NOMO-1 treated with dmso at 0.1 percent for 144 hours (cell line): ENCODE data around the gene CHRDL2.

Experiments
- DNase-seq: peaks from one replicate; lab custom pipeline; 2025; ENCODE audit not compliant: unreplicated experiment; lab: John Stamatoyannopoulos, UW

The CHRDL2 gene

DNA sequence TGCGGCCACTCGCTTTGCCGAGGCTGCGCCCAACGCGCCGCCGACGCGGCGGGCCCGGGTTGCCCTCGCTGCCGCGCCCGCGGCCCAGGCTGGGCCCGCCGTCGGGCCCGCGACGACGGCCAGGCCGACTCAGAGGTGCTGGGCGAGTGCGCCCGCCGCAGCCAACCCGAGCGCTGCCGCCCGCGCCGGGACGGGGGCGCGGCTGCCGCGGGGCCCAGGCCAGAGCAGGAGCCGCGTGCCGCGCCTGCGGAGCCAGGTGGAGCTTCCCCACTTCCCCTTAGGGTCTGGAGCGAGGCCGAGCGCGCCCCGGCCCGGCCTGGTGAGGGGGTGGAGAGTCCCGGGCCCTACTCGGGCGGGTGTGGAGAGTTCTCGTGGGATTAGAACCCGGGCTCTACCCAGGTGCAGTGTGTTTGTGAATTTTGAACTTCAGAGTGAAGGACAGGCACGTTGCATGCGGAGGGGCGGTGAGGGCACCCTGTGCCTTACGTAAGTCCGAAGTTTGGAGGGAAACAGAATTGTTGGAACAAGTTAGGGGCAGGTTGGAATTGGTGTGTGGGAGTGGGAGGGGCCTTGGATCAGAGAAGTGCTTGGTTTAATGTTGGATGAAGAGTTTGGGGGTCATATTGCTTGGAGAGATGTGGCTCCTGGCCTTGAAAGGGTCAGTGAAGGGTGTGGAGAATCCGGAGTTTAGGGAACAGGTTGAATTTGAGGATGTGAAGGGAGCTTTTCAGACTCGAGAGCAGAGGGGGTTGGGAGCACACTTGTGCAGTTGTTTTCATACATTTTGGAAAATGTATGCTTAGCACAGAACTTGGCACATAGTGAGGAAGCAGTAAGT is 18.1 kb upstream of the CHRDL2 start:
- peak; percentile 56 for DNase-seq

- DNase-seq, result peak; percentile 84
Measured at GRCh38 chr11:74748211-74749126, 17.2 kb upstream of the CHRDL2 start, which contains the start of gene RNF169. TSS of gene RNF169 (plus strand) at chr11:74748849. CDS start at chr11:74748881, 32 bp downstream.

DNA sequence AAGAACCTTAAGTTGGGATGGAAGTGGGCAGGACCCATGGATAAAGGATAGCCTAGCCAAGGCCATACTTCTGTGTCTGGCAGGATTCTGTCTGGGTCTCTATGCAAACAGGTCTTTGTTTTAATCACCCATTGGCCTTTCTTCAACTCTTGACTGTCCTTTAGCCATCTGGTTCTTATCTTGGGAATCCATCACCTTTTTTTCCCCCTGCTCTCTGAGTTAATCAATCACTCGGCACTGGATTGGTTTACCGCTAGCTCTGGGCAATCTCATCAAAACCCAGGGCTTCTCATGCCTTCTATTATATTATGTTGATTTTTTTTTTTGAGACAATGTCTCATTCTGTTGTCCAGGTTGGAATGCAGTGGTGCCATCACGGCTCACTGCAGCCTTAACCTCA is 15.6 kb upstream of the CHRDL2 start:
- DNase-seq, result no peak

GRCh38 chr11:74744277-74744676 is 13.1 kb upstream of the CHRDL2 start:
- no peak for DNase-seq

GRCh38 chr11:74743640-74744039 is 12.4 kb upstream of the CHRDL2 start:
- DNase-seq, result no peak

- no peak for DNase-seq
Measured at GRCh38 chr11:74742070-74742469, 10.8 kb upstream of the CHRDL2 start.

- DNase-seq, result peak; percentile 30
Measured at GRCh38 chr11:74739546-74740270, 8.5 kb upstream of the CHRDL2 start.

GRCh38 chr11:74736031-74736430 is 4.8 kb upstream of the CHRDL2 start:
- DNase-seq, result no peak

DNA sequence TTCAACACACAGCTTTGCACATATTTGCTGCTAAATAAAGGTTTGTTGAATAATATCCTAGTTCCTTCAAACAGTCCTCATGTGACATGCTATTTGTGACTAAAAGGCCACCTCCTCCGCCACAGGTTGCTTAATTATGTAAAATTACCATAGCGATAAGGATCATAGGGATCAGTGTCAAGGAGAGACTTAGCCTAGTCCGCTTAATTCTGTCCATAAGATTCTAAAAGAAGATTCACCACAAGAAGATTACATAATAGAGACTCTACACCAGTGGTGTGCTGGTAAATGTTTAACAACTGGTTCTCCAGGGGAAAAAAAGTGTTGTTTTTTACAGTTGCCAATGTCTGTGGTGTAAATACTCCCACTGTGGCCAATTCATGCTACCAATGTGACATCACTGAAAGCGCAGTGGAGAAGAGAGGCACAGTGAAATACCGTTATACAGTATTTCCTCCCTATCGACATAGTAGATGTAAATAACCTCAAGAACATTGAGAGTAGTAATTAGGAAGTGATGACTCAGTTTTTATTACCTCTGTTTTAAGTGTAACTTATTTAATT is 4.2 kb upstream of the CHRDL2 start:
- no peak for DNase-seq

GRCh38 chr11:74734559-74734925 is 3.3 kb upstream of the CHRDL2 start:
- no peak for DNase-seq

- DNase-seq, result no peak
Measured at GRCh38 chr11:74730571-74731260, 510 bp downstream of the CHRDL2 start.

DNA sequence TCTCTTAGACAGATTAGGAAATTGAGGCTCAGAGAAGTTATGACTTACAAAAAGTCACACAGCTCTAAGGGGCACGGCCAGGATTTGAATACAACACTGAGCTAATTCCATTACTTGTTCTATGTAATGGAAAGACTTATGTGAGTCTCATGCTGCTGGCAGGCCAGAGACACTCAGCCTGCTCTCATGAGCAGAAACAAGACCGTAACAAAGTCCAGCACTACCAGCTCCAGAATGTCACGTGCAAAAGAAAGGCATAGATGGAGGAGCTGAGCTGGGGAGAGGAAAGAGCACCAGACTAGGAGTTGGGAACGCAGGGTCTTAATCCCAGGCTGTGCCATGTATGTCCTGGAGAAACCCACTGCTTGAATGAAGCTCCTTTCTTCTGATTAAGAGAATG is 1.8 kb downstream of the CHRDL2 start:
- DNase-seq, result no peak

- peak; percentile 10 for DNase-seq
Measured at GRCh38 chr11:74726547-74727182, 4.6 kb downstream of the CHRDL2 start.

GRCh38 chr11:74725701-74726100 is 5.5 kb downstream of the CHRDL2 start:
- DNase-seq, result no peak

DNA sequence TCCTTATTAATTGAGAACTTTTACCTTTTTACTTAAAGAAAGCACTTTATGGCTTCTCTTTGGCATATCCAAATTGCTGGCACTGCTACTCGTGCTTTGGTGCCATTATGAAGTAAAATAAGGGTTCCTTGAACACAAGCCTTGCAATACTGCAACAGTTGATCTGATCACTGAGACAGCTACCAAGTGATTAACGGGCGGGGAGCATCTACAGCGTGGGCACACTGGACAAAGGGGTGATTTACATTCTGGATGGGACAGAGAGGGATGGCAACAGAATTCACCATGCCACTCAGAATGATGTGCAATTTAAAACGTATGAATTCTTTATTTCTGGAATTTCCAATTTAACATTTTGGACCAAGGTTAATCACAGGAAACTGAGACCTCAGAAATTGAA is 7.7 kb downstream of the CHRDL2 start:
- DNase-seq, result no peak

DNA sequence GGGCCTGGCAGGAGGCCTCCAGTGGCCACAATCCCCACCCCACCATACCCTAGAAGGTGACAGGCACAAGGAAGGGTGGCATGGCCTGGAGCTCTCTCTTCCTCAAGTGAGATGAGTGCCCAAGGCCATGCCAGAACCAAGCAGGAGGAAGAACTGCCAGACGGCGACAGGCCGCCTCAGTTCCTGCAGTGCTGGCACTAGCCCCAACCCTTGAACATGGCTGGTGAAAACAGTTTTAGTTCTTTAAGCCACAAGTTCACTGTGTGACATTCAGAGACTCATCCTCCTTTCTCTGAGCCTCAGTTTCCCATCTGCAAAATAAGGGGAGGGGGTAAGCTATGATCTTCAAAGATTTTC is 9.8 kb downstream of the CHRDL2 start:
- DNase-seq, result no peak

GRCh38 chr11:74720596-74721478 is 10.4 kb downstream of the CHRDL2 start:
- DNase-seq, result no peak

- no peak for DNase-seq
Measured at GRCh38 chr11:74719011-74719410, 12.2 kb downstream of the CHRDL2 start.
